ENCODE measurements around the gene IL12RB1.

- TF ChIP-seq POLR2AphosphoS5 (IDR thresholded peaks at IDR 0.05) = no peak
- no peak for TF ChIP-seq CTCF (IDR thresholded peaks at IDR 0.05)
These were observed 17.4 kb downstream of the IL12RB1 start for GRCh38 chr19:18069383-18069782.
